ENCODE data around the gene KLHL1.

Gene KLHL1

DNA sequence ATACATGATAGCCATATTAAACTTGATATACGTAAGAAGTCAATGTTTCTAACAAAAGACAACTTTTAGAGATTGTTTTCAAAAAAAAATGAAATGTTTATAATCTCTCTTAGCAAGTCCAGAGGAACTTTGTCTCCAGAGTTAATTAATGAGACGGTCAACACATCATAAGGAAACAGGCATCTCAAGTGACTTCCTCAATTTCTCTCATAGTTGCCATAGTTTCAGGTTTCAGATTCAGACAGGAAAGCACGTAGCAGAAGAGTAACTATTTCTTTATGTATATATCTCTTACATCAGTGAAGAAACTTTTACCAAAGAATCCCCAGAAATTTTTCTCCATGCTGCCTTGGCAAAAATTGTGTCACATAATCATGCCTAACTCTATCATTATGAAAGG is 160.2 kb downstream of the KLHL1 start:
- 100% methylated on average over 1 of the region's 3 CpGs for WGBS
- H3K27ac ChIP-seq (ENCODE audit: low read depth, low read length), result no peak overlapping the region
- H3K27me3 ChIP-seq (ENCODE audit: insufficient read depth, low read length), result no peaks in the 10 kb centered on the region
- H3K9ac ChIP-seq (ENCODE audit: low read depth, low read length), result no peak overlapping the region
- H3K9me3 ChIP-seq (ENCODE audit: insufficient read depth, low read depth, low read length), result no peaks in the 10 kb centered on the region
- H3K36me3 ChIP-seq (ENCODE audit: insufficient read depth, low read length), result no peaks in the 10 kb centered on the region
- H3K4me3 ChIP-seq (ENCODE audit: low read length), result no peak overlapping the region
- no peaks in the 10 kb centered on the region for H3K4me1 ChIP-seq (ENCODE audit: insufficient read depth, low read length)

- Histone ChIP-seq H3K36me3 (ENCODE audit: insufficient read depth, low read length) (no peaks in the 10 kb centered on the region), H3K4me3 (ENCODE audit: low read length) (no peak overlapping the region), H3K9ac (ENCODE audit: low read depth, low read length) (no peak overlapping the region), H3K4me1 (ENCODE audit: insufficient read depth, low read length) (no peaks in the 10 kb centered on the region), H3K27me3 (ENCODE audit: insufficient read depth, low read length) (no peaks in the 10 kb centered on the region), H3K27ac (ENCODE audit: low read depth, low read length) (no peak overlapping the region), H3K9me3 (ENCODE audit: insufficient read depth, low read depth, low read length) (no peaks in the 10 kb centered on the region)
- WGBS, result 100% methylated on average over 1 of the region's 2 CpGs
Observed at GRCh38 chr13:69947582-69947981, 160.7 kb downstream of the KLHL1 start.

DNA sequence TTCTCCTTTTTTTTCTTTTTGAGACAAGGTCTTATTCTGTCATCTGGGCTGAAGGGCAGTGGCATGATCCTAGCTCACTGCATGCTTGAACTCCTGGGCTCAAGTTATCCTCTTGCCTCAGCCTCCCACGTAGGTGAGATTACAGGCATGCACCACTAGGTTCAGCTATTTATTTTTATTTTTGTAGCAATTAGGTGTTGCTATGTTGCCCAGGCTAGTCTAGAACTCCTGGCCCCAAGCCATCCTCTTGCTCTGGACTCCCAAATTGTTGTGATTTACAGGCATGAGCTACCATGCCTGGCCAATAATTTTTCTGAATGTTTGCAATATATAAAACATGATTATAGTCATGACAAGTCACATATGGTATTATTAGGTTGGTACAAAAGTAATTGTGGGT is 161.7 kb downstream of the KLHL1 start:
- Histone ChIP-seq H3K36me3 (ENCODE audit: insufficient read depth, low read length) (no peaks in the 10 kb centered on the region), H3K4me1 (ENCODE audit: insufficient read depth, low read length) (no peaks in the 10 kb centered on the region), H3K27ac (ENCODE audit: low read depth, low read length) (no peak overlapping the region), H3K9me3 (ENCODE audit: insufficient read depth, low read depth, low read length) (no peaks in the 10 kb centered on the region), H3K27me3 (ENCODE audit: insufficient read depth, low read length) (no peaks in the 10 kb centered on the region), H3K9ac (ENCODE audit: low read depth, low read length) (no peak overlapping the region), H3K4me3 (ENCODE audit: low read length) (no peak overlapping the region)
- WGBS, result 82% methylated on average over 1 of the region's 1 CpG

DNA sequence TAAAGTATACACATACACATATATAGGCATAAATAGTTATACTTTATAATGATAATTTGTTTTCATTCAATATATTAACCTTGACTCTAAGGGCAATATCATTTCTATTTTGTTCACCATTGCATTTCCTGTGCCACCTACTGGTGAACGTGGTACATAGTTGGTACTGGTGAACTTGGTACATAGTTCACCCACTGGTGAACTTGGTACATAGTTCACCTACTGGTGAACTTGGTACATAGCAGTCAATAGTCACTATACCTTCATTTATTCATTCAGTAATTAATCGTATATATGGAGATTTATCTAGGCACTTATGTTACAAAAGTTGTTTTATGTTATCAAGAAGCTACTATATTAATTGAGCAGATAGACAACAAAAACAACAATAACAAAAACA is 173.2 kb downstream of the KLHL1 start:
- Histone ChIP-seq H3K36me3 (ENCODE audit: insufficient read depth, low read length) (no peaks in the 10 kb centered on the region), H3K4me1 (ENCODE audit: insufficient read depth, low read length) (no peaks in the 10 kb centered on the region), H3K9ac (ENCODE audit: low read depth, low read length) (no peak overlapping the region), H3K27me3 (ENCODE audit: insufficient read depth, low read length) (no peaks in the 10 kb centered on the region), H3K9me3 (ENCODE audit: insufficient read depth, low read depth, low read length) (no peaks in the 10 kb centered on the region), H3K27ac (ENCODE audit: low read depth, low read length) (no peak overlapping the region), H3K4me3 (ENCODE audit: low read length) (no peak overlapping the region)
- 82% methylated on average over 1 of the region's 2 CpGs for WGBS

DNA sequence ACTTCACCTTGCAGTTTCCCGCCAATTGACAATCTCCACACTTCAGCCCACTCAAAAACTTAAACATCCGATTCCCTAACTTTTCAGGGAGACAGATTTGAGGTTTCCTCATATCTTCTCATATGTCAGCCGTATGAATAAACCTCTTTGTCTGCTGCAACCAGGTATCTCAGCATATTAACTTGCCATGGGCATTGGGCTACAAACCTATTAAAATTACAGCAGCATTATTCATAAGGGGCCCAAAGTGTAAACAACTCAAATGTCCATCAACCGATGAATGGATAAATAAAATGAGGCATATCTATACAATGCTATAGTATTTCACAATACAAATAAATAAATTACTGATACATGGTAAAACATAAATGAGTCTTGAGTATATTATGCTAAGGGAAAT is 180.0 kb downstream of the KLHL1 start:
- Histone ChIP-seq H3K27me3 (ENCODE audit: insufficient read depth, low read length) (no peaks in the 10 kb centered on the region), H3K36me3 (ENCODE audit: insufficient read depth, low read length) (no peaks in the 10 kb centered on the region), H3K9me3 (ENCODE audit: insufficient read depth, low read depth, low read length) (no peaks in the 10 kb centered on the region), H3K9ac (ENCODE audit: low read depth, low read length) (no peak overlapping the region), H3K27ac (ENCODE audit: low read depth, low read length) (no peak overlapping the region), H3K4me1 (ENCODE audit: insufficient read depth, low read length) (no peaks in the 10 kb centered on the region), H3K4me3 (ENCODE audit: low read length) (no peak overlapping the region)
- 93% methylated on average over 3 of the region's 4 CpGs for WGBS

DNA sequence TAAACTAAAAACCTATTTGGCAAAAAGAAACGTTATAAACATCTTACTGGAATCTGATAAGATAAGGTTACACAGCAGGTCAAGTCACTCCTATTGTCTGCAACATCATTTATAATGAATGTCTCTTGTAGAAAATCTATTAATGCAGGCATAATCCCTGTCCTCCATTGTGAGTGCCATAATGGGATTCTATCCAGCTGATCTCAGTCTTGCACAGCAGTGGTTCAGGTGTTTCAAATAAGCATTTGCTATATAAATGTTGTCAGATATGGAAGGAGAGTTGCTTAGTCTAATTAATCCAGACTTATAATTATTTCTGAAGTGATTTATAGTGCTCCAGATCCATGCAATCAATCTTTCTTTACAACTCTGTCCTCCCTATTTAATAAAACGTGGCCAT is 187.1 kb downstream of the KLHL1 start:
- Histone ChIP-seq H3K4me1 (ENCODE audit: insufficient read depth, low read length) (no peaks in the 10 kb centered on the region; the same call in 1 of the 2 replicates), H3K9ac (ENCODE audit: low read depth, low read length) (no peak overlapping the region), H3K9me3 (ENCODE audit: insufficient read depth, low read depth, low read length) (0 out of 2 replicates have a peak, but pooled peaks cover 2% of the 10 kb centered on the region), H3K27ac (ENCODE audit: low read depth, low read length) (no peak overlapping the region), H3K4me3 (ENCODE audit: low read length) (no peak overlapping the region), H3K36me3 (ENCODE audit: insufficient read depth, low read length) (no peaks in the 10 kb centered on the region), H3K27me3 (ENCODE audit: insufficient read depth, low read length) (no peaks in the 10 kb centered on the region)
- 86% methylated on average over 2 of the region's 2 CpGs for WGBS

DNA sequence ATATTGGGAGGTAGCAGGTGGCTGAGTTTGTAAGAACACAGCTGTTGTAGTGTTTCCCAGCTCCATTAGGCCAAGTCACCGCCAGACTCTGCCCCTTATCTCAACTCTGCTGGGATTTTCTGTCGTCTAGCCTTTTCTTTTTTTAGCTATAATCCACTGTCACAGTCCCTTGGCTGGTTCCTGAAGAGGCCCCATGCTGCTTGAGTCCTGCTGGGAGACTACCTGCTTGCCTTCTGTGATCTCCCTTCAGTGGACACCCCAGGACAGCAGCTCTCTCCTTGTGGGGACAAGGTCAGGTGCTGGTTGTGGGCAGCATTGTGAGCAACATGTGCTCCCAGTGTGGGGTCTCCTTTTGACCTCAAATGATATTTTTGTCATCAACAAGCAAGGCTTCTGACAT is 195.6 kb downstream of the KLHL1 start:
- Histone ChIP-seq H3K9ac (ENCODE audit: low read depth, low read length) (no peak overlapping the region), H3K4me1 (ENCODE audit: insufficient read depth, low read length) (no peaks in the 10 kb centered on the region), H3K27ac (ENCODE audit: low read depth, low read length) (no peak overlapping the region), H3K36me3 (ENCODE audit: insufficient read depth, low read length) (no peaks in the 10 kb centered on the region), H3K9me3 (ENCODE audit: insufficient read depth, low read depth, low read length) (0 out of 2 replicates have a peak, but pooled peaks cover 2% of the 10 kb centered on the region), H3K27me3 (ENCODE audit: insufficient read depth, low read length) (no peaks in the 10 kb centered on the region), H3K4me3 (ENCODE audit: low read length) (no peak overlapping the region)
- 70% methylated on average over 2 of the region's 2 CpGs for WGBS

- no peaks in the 10 kb centered on the region for H3K36me3 ChIP-seq (ENCODE audit: insufficient read depth, low read length)
- no peaks in the 10 kb centered on the region for H3K9me3 ChIP-seq (ENCODE audit: insufficient read depth, low read depth, low read length)
- H3K27ac ChIP-seq (ENCODE audit: low read depth, low read length), result no peak overlapping the region
- H3K4me3 ChIP-seq (ENCODE audit: low read length), result no peak overlapping the region
- no peaks in the 10 kb centered on the region for H3K4me1 ChIP-seq (ENCODE audit: insufficient read depth, low read length)
- H3K9ac ChIP-seq (ENCODE audit: low read depth, low read length), result no peak overlapping the region
- no peaks in the 10 kb centered on the region for H3K27me3 ChIP-seq (ENCODE audit: insufficient read depth, low read length)
Observed at GRCh38 chr13:69910800-69911199, 197.5 kb downstream of the KLHL1 start.

DNA sequence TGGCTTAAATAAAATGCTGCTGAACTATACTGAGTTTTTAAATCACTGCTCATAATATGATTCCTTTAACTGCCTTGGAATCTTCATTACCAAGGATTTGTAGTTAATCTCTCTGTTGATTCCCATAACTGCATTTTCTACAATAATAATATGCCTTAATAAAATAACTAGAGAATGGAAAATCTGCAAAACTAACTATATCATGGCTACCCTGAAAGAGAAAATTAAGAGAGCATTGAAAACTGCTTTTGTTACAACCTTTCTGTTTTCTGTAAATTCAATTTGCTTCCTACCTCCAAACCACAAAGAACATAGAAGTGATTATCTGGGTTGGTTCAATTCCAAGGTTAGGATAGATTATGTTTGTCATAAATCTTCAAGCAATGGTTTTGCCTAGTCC is 203.5 kb downstream of the KLHL1 start:
- H3K27ac ChIP-seq (ENCODE audit: low read depth, low read length), result no peak overlapping the region

DNA sequence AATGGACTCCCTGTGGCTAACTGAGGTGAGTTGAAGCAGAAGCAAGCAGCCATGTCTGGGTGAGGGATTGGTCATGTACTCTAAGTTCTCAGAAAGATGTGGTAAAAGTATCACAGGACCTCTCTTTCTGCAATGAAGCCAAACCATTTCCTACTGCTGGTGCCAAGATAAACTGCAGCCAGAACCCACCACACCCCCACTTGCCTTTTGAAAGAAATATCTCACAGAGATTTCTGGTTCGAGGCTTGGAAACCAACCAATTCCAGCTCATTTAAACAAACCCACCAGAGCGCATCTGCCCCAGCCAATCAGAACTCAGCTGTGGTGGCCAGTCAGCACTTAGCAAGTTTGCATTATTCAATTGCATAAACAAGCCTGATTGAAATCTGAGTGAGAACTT is 205.2 kb downstream of the KLHL1 start:
- WGBS, result 99% methylated on average over 2 of the region's 2 CpGs
- Histone ChIP-seq H3K27me3 (ENCODE audit: insufficient read depth, low read length) (no peaks in the 10 kb centered on the region), H3K9ac (ENCODE audit: low read depth, low read length) (no peak overlapping the region), H3K36me3 (ENCODE audit: insufficient read depth, low read length) (no peaks in the 10 kb centered on the region), H3K27ac (ENCODE audit: low read depth, low read length) (no peak overlapping the region), H3K9me3 (ENCODE audit: insufficient read depth, low read depth, low read length) (no peaks in the 10 kb centered on the region; the same call in 1 of the 2 replicates), H3K4me1 (ENCODE audit: insufficient read depth, low read length) (no peaks in the 10 kb centered on the region), H3K4me3 (ENCODE audit: low read length) (no peak overlapping the region)

More for the DNA sequence above, 203.5 kb downstream of the KLHL1 start:
- H3K36me3 ChIP-seq (ENCODE audit: insufficient read depth, low read length), result no peaks in the 10 kb centered on the region
- H3K9ac ChIP-seq (ENCODE audit: low read depth, low read length), result no peak overlapping the region
- no peak overlapping the region for H3K4me3 ChIP-seq (ENCODE audit: low read length)
- no peaks in the 10 kb centered on the region for H3K4me1 ChIP-seq (ENCODE audit: insufficient read depth, low read length)
- H3K27me3 ChIP-seq (ENCODE audit: insufficient read depth, low read length), result no peaks in the 10 kb centered on the region
- no peaks in the 10 kb centered on the region; the same call in 1 of the 2 replicates for H3K9me3 ChIP-seq (ENCODE audit: insufficient read depth, low read depth, low read length)

DNA sequence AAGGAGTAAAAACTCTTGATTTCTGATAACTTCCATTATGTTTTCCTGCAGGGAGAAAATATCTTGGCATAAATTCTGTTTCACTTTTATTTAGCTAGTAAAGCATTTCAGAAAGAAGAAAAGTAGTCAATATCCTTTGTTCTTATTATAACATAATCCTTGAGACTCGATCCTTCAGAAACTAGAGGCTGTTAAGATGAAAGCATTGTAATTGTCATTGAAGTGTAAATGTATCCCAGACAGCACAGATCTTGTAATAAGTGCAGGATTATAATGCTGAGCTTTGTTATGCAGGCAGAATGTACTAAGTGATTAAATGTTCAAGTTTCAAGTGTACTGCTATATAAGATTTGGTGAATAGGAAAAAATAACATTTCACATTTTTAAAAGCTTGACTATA is 225.8 kb downstream of the KLHL1 start:
- Histone ChIP-seq H3K36me3 (ENCODE audit: insufficient read depth, low read length) (no peaks in the 10 kb centered on the region), H3K9me3 (ENCODE audit: insufficient read depth, low read depth, low read length) (no peaks in the 10 kb centered on the region), H3K27ac (ENCODE audit: low read depth, low read length) (no peak overlapping the region), H3K4me3 (ENCODE audit: low read length) (no peak overlapping the region), H3K27me3 (ENCODE audit: insufficient read depth, low read length) (no peaks in the 10 kb centered on the region), H3K4me1 (ENCODE audit: insufficient read depth, low read length) (no peaks in the 10 kb centered on the region), H3K9ac (ENCODE audit: low read depth, low read length) (no peak overlapping the region)
- WGBS, result 96% methylated on average over 1 of the region's 1 CpG

DNA sequence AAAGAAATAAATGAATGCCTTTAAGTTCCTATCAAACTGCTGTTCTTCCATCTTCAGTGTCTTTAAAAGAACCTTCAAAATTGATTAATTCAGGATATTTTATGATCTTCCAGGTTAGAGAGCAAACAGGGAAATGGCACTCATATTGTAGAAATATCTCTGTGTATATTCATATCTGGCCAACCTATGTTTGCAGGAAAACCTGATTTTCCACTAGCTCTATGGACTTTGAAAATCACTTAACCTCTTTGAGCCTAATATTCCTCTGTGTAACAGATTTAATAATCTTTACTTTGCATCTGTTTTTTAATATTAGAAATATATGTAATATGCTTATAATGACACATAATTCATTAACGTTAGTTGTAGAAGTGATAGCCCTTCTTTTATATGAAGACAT is 228.3 kb downstream of the KLHL1 start:
- no peaks in the 10 kb centered on the region for H3K27me3 ChIP-seq (ENCODE audit: insufficient read depth, low read length)
- H3K27ac ChIP-seq (ENCODE audit: low read depth, low read length), result no peak overlapping the region
- no peaks in the 10 kb centered on the region for H3K4me1 ChIP-seq (ENCODE audit: insufficient read depth, low read length)
- H3K4me3 ChIP-seq (ENCODE audit: low read length), result no peak overlapping the region
- no peak overlapping the region for H3K9ac ChIP-seq (ENCODE audit: low read depth, low read length)
- no peaks in the 10 kb centered on the region for H3K36me3 ChIP-seq (ENCODE audit: insufficient read depth, low read length)
- no peaks in the 10 kb centered on the region for H3K9me3 ChIP-seq (ENCODE audit: insufficient read depth, low read depth, low read length)
- no CpG with 5 or more reads among the region's 1 CpG for WGBS

All from HUES64 (cell line).